Activated effector memory CD4-positive, alpha-beta T cell treated with anti-CD3 and anti-CD28 coated beads, Interleukin-2, amount 50 U/mL, for 16 hours (primary cell): ENCODE data around the gene SPINT4.
"Not testable (repeated sequence)": the region's sequence is repeated elsewhere in the genome, so short reads cannot be mapped to it uniquely, and the experiment has no call there.

Experiments
- DNase-seq: peaks from one replicate; pipeline ENCODE4 v3.0.0-alpha.2; 2020

Gene SPINT4

GRCh38 chr20:45722047-45722446 lies at the start of gene SPINT4:
TSS of gene SPINT4 (plus strand) at chr20:45722347. CDS start at chr20:45722368, 21 bp downstream.
- DNase-seq: no peak

DNA sequence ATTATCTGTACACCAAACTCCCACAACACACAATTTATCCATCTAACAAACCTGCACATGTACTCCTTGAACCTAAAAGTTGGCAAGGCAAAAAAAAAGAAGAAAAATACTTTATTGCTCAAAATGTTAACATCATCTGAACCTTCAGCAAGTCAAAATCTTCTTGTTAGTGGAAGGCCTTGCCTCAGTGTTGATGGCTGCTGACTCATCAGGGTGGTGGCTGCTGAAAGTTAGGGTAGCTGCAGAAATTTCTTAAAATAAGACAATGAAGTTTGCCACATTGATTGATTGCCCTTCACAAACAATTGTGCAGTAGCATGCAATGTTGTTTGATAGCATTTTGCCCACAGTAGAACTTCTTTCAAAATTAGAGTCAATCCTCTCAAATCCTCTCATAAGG lies 49.4 kb upstream of the SPINT4 start:
- no peak for DNase-seq

GRCh38 chr20:45679650-45680049 lies 42.5 kb upstream of the SPINT4 start:
- no peak for DNase-seq

- DNase-seq: no peak
Observed at GRCh38 chr20:45685896-45686295, 36.3 kb upstream of the SPINT4 start.

DNA sequence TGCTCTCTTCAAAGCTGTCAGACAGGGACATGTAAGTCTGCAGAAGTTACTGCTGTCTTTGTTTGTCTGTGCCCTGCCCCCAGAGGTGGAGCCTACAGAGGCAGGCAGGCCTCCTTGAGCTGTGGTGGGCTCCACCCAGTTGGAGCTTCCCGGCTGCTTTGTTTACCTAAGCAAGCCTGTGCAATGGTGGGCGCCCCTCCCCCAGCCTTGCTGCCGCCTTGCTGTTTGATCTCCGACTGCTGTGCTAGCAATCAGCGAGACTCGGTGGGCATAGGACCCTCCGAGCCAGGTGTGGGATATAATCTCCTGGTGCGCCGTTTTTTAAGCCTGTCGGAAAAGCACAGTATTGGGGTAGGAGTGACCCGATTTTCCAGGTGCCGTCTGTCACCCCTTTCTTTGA lies 28.8 kb upstream of the SPINT4 start:
- DNase-seq: not testable (repeated sequence)

GRCh38 chr20:45695496-45695895 lies 26.7 kb upstream of the SPINT4 start:
- DNase-seq: no peak

GRCh38 chr20:45701104-45701503 lies 21.0 kb upstream of the SPINT4 start:
- DNase-seq: no peak

GRCh38 chr20:45701873-45702272 lies 20.3 kb upstream of the SPINT4 start, which contains the start of gene WFDC13:
TSS of gene WFDC13 (plus strand) at chr20:45702038. CDS start at chr20:45702124, 86 bp downstream.
- DNase-seq: no peak

GRCh38 chr20:45704969-45705637 lies 17.0 kb upstream of the SPINT4 start, which contains the start of gene WFDC10B:
TSS of gene WFDC10B (minus strand) at chr20:45705019. CDS start at chr20:45685992, 19,027 bp downstream.
- no peak for DNase-seq

DNA sequence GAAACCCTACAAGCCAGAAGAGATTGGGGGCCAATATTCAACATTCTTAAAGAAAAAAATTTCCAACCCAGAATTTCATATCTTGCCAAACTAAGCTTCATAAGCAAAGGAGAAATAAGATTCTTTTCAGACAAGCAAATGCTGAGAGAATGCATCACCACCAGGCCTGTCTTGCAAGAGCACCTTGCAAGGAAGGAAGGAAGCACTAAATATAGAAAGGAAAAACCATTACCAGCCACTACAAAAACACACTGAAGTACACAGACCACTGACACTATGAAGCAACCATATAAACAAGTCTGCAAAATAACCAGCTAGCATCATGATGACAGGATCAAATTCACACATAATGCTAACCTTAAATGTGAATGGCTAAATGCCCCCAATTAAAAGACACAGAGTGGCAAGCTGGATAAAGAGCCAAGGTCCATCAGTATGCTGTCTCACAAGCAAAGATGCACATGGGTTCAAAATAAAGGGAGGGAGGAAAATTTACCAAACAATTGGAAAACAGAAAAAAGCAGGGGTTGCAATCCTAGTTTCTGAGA lies 5.9 kb upstream of the SPINT4 start:
- not testable (repeated sequence) for DNase-seq

DNA sequence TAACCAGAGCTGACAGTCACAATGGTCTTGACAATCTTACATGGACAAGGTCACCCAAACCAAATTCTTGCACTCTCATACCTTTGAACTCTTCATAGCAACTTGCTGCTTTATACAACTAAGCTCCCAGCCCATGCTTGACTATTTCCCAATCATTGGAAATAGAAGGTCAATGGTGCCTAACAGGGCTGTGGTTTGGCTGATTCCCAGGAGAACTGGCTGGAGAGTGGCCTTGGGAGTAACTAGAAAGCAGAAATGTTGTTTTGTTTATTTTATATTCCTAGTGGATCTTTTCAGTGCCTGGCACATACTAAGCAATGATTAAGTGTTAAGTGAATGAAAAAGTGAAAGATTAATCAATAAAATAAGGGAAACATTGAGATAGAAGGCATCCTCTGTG lies 3.0 kb downstream of the SPINT4 start:
- no peak for DNase-seq

- DNase-seq: no peak
Observed at GRCh38 chr20:45727044-45727443, 4.9 kb downstream of the SPINT4 start.

DNA sequence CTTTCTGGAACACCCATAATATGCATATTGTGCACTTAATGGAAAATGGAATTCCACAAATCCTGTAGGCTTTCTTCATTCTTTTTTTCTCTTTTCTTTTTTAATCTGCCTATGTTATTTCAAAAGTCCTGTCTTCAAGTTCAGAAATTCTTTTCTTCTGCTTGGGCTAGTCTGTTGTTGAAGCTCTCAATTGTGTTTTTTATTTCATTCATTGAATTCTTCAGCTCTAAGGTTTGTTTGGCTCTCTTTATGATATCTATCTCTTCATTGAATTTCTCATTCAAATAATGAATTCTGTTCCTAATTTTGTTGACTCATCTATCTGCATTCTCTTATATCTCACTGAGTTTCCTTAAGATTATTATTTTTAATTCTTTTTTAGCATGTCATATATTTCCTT lies 10.1 kb downstream of the SPINT4 start:
- DNase-seq: no peak

DNA sequence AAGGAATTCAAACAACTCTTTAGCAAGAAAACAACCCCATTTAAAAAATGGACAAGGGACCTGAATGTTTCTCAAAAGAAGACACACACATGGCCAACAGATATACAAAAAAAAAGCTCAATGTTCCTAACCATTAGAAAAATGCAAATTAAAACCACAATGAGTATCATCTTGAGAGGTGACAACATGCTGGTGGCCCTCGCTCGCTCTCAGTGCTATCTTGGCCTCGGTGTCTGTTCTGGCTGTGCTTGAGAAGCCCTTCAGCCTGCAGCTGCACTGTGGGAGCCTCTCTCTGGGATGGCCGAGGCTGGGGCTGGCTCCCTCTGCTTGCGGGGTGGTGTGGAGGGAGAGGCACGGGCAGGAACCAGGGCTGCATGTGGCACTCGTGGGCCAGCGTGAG lies 13.4 kb downstream of the SPINT4 start:
- no peak for DNase-seq

DNA sequence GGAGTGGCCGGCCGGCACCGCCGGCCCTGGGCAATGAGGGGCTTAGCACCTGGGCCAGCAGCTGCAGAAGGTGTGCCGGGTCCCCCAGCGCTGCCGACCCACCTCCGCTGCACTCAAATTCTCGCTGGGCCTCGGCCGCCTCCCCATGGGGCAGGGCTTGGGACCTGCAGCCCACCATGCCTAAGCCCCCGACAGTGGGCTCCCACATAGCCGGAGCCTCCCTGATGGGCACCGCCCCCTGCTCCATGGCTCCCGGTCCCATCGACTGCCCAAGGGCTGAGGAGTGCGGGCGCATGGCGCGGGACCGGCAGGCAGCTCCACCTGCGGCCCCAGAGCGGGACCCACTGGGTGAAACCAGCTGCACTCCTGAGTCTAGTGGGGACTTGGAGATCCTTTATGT lies 13.8 kb downstream of the SPINT4 start:
- no peak for DNase-seq

- DNase-seq: no peak
Observed at GRCh38 chr20:45742596-45742995, 20.4 kb downstream of the SPINT4 start.

DNA sequence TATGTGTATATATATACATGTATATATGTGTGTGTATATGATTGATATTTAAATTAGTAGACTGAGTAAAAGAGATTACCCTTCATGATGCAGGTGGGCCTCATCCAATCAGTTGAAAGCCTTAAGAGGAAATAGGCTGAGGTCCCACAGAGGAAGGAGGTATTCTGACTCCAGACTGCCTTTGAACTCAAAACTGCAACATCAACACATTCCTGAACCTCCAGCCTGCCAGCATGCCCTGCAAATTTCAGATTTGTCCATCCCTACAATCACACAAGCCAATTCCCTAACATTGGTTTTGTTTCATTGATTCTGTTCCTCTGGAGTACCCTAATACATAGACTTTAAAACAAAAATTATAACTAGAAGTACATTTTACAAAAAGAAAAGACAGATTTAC lies 22.9 kb downstream of the SPINT4 start:
- DNase-seq: no peak

DNA sequence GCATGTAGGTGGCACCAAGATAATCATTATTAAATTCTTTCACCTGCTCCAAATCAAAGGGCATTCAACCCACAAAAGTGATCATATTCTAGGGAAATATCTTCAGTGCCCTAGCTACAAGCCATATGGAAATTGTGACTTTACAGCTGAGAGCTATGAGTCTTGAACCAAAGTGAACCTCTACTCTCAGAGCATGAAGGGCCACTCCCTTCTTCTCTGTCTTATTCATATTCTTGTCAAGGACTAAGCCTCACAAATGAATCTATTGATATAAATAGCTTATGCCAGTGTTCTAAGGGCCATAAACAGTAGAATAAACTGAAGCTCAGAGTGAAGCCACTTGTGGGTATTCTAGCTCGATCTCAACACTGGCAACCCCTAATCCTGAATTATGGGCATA lies 29.6 kb downstream of the SPINT4 start:
- no peak for DNase-seq

GRCh38 chr20:45752746-45753145 lies 30.6 kb downstream of the SPINT4 start:
- DNase-seq: no peak

DNA sequence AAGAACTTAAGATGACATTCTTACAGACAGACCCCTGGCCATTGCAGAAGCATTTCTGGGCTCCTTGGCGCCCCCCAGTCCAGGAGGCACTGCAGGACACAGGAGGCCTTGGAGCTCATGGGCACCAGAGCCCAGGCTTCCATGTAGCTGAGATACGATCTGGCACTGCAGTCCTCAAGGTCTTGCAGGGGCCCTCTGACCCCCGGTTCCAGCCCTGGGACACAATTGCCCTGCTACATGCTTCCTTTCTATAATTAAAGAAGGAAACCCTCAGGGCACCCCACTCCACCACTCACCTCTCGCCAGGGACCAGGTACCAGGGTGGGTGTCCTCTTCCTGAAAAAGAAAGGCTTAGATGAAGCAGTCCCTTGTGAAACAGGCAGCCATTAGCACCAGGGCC lies 35.9 kb downstream of the SPINT4 start:
- no peak for DNase-seq

DNA sequence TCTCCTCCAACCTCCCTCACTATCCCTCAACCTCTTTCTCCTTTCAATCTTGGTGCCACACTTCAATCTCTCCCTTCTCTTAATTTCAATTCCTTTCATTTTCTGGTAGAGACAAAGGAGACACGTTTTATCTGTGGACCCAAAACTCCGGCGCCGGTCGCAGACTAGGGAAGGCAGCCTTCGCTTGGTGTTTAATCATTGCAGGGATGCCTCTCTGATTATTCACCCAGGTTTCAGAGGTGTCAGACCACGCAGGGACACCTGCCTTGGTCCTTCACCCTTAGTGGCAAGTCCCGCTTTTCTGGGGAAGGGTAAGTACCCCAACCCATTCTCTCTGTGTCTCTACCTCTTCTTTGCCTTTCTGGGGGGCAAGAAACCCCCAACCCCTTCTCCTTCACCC lies 37.8 kb downstream of the SPINT4 start:
- DNase-seq: not testable (repeated sequence)

- DNase-seq: not testable (repeated sequence)
Observed at GRCh38 chr20:45761966-45762365, 39.8 kb downstream of the SPINT4 start.

- not testable (repeated sequence) for DNase-seq
Observed at GRCh38 chr20:45764618-45765282, 42.6 kb downstream of the SPINT4 start.

DNA sequence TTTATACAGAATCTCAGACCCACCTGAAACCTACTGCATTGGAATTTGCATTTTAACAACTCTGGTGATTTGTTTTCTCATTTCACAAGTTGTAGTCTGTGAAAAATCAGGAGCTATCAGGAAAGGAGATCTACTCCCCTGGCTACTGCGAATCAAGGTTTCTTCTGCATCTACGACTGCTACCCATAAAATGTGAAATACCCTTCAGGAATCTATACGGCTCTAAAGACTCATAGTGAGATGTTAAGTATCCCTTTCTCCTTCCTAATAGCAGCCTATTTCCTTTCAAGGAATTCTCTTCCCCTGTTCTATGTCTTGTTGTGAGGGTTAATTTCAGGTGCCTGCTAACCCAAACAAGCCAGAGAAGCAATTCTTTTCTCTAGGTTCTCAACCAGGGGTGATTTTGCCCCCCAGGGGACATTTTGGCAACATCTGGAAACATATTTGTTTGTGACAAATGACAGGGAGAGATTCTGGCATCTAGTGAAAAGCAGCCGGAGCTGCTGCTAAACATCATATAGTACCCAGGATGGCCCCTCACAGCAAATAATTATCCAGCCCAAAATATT lies 43.2 kb downstream of the SPINT4 start:
- no peak for DNase-seq
